ENCODE data around the gene OPCML.

The OPCML gene

DNA sequence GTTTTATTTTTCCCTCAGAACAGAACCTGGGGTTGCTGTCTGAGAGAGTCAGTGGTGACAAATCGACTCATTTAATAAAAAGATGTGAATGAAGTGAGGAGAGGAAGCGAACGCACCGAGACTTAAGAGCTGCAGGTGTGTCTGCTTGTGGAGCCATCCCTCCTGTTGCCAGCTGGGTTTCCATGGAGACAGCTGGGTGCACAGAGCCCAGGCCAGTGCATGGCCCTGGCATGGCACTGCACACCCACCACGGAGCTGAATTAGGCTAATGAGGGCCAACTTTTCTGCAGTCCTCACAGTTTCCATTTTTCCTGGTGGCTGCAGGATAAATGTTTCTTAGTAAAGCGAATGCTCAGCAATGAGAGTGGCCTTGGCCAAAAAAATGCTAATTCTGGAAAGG, 750.2 kb downstream of the OPCML start:
- H3K4me3 ChIP-seq (ENCODE audit: low read depth, low read length): no peak overlapping the region

DNA sequence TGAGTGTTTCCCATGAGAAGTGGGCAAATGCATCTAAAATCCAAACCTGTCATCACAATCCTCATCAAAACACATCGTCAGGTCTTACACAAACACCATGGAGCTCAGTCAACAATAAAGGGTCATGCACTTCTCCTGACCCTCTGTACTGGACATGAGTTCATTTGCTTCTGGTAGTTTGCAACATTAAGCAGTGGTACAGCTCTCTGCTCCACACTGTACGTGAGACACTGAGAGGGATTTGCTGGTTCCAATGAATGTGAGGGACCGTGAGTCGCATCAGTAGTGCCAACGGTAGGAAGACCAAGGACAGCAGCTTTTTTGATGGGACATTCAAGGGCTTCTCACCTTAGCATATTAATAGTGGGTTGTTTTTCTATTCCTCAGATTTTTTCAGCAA, 752.3 kb downstream of the OPCML start:
- H3K4me3 ChIP-seq (ENCODE audit: low read depth, low read length): no peak overlapping the region

DNA sequence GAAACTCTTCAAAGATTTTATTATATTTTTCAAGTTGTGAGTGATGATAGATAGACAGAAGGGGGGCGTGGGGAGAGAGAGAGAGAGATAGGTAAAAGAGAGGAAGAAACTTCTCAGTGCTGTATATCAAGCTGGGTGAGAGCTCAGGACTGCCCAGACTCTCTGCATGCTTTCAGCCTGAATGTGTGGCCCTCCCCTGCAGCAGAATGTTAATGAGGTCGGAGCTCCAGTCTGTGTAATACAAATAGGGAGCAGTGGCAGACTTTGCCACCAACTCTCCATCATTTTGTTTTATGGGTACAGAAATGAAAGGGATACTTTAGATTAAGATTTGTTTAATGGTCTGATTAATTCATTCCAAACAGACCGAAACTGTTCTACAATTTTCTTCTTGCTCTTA, 752.8 kb downstream of the OPCML start:
- H3K4me3 ChIP-seq (ENCODE audit: low read depth, low read length): no peak overlapping the region

DNA sequence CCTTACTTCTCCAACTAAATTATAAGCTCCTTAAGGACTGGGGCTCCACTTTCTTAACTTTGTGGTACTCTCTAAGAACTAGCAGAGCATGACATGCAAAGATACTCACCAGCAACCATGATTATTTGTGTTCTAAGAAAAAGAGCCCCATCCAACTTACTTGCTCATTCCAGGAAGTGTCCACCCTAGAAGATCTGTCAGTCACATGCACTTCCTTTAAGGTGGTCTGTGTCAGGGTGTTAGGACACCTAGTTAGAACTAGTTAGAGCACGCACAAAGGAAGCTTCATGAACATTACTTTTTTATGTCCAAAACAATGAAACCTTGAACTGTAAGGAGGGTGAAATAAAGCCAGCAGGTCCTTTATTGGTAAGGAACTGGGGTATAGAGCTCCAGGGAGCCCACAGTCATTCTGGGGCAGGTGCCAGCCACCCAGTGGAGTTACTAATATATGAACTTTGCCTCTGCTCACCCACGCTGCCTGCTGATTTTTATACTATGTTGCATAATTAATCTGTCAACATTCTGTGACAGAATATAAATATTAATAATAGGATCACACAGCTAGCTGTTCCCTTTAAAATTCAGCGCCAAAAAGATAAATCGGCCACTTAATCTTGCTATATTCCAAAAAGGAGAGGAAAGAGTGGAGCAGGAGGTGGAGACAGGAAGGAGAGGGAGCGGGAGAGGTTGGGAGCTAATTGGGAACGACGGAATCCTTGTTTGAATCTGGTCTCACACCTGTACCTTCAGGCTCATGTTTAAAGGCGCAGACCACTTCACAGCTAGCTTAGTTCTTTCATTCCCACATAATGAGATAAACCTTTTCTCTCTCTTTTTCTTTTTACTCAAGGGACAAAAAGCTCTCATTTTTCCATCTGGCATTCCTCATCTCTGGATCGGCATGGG, 755.0 kb downstream of the OPCML start:
- H3K4me3 ChIP-seq (ENCODE audit: low read depth, low read length): no peak overlapping the region

DNA sequence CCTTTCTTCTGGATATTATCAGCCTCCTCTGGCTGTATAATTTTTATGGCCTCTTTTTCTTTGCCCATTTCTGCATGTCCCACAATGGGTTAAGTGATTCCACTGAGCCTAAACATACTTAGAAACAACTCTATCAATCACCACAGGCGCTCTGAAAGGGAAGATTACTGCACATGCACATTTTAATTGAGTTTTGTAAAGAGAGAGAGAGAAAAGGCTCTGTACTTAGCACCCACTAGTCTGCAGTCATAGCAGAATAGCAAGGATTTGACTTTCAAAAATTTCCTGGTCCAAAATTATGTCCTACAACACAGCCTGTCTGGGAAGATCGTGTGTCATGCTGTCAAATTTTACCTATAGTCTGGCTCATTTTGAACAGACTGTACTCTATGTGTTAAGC, 758.5 kb downstream of the OPCML start:
- H3K4me3 ChIP-seq (ENCODE audit: low read depth, low read length): no peak overlapping the region

DNA sequence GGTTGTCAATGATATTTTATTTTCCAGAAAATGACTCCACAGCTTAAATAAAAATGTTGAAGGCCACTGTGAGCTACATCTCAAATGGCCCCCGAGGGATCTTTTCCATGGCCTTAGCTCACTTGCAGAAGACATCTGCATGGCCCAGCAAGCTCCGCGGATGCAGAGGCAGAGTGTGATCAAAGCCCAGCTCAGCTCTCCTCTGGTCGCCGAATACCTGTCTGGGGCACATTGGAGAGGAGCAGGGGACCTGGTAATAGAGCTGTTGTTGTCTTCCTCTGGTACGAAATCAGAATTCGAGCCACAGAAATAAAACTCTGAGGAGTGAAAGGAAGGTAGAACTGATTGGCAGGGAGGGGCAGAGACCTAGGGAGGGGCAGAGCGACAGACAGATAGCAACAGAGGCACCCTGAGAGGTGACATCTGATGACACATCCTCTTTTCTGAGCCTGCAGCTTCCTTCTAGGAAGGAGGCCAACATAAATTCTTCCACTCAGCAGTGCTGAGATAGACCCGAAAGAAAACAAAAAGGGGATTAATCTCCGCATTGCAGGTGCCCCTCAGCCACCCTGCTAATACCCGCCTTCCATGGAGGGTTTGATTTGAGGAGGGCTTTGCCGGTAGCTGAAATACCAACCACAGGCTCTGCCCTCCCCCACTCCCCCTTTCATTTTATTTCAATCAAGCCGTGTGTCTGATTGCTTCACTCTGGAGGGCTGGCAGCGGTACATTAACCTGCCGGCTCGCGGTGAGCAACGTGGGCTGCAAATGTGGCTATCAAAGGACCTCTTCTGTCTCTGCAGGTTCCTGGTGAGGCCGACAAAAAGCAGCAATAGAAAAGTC, 759.4 kb downstream of the OPCML start:
- no peak overlapping the region for H3K4me3 ChIP-seq (ENCODE audit: low read depth, low read length)

DNA sequence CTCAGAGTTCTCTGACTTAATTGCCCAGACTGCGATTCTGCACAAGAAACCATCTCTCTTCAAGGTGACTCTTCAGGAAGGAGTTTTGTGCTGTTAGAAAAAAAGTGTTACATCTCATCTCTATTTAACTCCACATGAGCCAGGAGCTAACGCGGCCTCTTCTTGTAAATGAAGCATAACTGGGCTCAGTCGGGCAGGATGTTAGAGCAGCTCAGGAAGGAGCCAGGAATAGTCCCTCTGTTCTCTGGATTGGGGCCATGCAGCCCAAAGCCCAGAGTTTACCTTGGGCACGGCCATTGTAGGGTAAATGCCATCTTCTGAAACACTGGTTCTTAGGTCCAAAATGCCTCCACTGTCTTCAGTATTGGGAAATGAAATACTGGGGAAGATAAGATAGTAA, 760.6 kb downstream of the OPCML start:
- H3K4me3 ChIP-seq (ENCODE audit: low read depth, low read length): no peak overlapping the region

DNA sequence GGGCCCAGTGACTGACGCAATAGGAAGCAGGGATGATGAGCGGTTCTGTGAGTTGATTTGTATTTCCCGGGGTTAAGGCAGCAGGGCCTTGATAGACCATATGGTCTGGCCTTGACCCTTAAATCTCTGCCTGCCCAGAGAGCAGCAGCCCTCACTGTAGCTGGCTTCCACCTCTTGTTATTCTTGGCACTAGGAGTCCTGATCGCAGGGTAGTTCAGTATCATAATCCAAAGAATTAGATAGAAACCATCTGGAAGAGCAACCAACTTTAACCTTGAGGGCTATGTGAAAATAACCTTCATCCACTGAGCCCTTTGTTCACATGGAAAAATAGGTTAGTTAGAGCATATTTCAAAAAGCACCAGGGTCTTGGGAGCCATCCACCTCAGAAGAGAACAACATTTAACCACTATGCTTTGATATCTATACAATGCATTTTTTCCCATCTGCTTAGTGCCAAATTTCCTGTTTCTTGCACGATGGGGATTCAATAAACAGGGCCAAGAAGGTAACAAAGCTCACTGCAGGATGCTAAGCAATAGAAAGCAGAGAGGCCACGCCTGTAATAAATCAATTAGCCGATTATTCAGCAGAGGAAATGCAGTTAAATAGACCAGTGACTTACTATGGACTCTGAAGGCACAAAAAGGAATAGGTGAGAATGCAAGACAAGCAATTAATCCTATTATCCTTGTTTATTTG, 761.3 kb downstream of the OPCML start:
- H3K4me3 ChIP-seq (ENCODE audit: low read depth, low read length): no peak overlapping the region

DNA sequence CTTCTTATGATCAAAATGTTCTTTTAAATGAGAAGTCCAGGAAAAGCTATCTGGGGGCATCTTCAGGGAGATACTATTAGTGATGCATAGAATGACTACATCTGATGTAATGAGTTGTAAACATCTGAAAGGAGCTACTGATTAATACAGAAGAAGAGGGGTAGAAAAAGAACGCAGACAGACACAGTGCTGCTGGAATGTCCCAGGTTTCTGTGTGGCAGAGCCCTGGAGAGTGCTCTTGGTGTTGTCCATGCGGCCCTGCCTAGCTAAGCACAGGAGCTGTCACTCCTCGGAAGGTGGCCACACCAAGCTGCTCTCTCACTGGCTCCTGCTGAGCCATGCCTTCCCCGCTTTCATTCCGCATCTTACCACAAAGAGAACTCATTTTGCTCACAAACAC, 768.8 kb downstream of the OPCML start:
- H3K4me3 ChIP-seq (ENCODE audit: low read depth, low read length): no peak overlapping the region

DNA sequence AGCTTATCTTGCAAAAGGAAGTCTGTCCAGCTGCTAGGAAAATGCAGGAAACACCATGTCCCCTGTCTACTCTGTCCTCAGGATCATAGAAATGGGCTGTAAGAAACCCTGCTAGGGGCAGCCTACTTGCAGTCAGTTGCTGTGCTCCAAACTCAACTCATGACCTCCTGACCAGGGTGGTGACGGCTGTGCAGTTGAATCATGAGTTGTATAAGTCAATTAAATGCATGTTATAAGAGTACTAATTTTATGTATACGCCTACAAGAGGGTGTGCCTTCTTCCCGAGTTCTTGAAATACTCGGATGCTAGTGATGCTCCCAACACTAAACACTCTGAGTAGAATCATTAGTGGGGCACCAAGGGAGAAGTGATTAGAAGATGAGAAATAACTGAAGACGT, 776.4 kb downstream of the OPCML start:
- H3K4me3 ChIP-seq (ENCODE audit: low read depth, low read length): no peak overlapping the region

DNA sequence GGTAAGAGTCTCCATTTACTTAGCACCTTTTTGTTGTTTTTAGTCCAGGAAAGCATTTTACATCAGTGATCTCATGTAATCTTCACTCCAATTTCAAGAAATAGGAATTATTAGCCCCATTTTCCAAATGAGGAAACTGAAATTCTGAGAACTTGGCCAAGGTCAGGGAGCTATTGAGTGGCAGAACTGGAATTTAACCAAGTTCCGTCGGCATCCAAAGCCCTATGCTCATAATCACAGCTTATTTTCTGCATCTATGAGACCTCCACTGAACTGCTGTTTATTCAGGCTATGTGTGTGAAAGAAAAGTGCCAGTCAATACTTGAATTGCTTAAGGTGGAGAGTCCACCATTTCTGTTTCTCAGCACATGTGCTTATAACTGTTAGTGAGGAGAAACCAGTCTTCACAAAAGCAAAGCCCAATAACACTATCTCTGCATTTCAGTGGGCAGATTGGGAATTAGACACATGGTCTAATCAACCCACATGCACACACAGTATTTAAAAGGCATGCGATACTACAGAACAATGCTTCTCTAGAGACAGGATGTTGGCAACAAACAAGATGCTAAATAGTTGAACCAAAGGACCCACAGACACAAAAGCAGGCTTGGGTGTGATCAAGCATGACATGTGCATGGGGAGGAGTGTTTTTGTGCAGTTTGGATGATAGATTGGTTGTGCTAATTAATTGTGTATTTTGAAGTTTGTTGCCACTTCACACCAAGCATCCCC, 780.6 kb downstream of the OPCML start:
- no peak overlapping the region for H3K4me3 ChIP-seq (ENCODE audit: low read depth, low read length)

DNA sequence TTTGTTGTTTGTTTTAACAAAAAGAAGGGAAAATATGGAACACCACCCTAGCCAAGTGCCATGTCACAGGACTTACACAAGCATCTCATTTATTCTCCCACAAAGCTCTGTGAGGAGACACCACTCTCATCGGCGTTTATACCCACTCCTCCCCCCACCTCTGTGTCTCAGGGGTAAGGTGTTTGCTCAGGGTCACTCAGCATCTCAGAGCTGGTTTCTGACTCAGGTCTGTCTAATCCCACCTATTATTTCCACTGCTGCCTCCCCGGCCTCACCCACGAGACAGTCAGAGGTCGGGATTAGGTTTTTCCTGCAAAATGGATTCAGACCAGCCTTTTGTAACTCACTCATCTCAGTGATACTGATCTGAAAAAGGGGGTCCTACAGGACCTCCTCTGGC, 786.0 kb downstream of the OPCML start:
- H3K4me3 ChIP-seq (ENCODE audit: low read depth, low read length): no peak overlapping the region

DNA sequence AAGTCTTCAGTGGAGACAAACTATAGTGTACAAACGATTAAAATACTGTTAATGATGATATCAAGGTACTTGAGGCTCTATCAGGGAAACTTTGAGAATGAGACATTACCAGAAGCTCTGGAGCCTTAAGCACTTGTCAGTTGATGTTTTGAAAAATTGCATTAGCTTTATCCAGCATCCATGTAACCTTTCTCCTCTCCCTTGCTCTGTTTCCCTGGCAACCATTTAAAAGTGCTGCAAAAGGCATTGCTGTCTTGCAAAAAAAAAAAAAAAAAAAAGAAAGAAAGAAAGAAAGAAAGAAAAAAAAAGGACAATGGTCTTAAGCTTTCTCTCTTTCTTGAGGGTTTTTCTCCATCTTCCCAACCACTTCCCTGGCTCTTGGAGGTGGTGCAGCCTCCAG, 787.0 kb downstream of the OPCML start:
- H3K4me3 ChIP-seq (ENCODE audit: low read depth, low read length): no peak overlapping the region

DNA sequence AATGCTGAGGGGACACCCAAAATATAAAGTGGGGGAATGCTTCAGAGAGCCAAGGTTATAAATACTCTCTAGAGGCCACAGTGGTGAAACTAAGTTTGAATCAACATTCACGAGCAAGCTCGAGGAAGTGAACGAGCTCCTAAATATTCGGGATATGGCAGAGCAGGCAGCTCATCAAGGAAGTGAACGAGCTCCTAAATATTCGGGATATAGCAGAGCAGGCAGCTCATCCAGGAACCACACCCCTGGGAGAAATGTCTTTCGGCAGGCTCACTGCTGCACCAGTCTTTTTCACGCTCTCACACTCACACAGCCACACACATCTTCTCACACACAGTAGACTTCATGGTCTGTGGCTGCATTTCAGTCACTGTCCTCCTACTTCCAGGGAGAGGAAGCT, 787.5 kb downstream of the OPCML start:
- no peak overlapping the region for H3K4me3 ChIP-seq (ENCODE audit: low read depth, low read length)

DNA sequence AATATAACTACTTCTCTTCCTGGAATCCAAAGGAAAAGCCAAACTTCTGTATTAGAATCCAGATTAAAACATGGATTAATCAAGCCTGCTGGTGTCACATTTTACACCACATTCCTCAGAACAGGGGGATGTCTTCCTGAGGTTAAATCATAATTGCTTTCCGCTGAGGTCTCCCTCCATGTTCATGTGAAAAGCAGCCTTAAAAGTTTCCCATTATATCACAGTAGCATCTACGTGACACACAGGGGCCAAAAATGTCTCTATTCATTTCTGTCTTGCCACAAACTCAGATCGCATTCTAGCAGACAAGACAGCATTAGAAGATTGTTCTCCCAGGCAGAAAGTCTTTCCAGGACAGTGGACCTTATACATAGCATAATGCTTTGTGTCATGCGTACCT, 788.7 kb downstream of the OPCML start:
- no peak overlapping the region for H3K4me3 ChIP-seq (ENCODE audit: low read depth, low read length)

DNA sequence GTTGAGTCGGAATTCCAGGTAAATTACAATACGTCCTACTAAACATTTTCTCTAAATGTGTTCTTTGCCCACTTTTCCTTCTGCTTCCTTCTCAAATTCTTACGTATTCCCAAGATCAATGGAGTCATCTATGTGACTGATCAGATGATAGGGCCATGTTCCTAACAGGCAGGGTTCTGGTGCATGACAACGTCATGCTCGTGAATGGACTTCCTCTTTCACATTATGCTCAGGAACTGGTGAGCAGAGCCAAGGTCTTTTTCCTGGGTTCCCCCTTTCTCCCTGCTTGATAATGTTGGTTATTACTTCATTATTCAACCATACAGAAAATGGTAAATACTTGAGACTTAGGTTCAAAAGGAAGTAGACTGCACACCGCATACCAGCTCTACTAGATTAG, 789.4 kb downstream of the OPCML start:
- no peak overlapping the region for H3K4me3 ChIP-seq (ENCODE audit: low read depth, low read length)

DNA sequence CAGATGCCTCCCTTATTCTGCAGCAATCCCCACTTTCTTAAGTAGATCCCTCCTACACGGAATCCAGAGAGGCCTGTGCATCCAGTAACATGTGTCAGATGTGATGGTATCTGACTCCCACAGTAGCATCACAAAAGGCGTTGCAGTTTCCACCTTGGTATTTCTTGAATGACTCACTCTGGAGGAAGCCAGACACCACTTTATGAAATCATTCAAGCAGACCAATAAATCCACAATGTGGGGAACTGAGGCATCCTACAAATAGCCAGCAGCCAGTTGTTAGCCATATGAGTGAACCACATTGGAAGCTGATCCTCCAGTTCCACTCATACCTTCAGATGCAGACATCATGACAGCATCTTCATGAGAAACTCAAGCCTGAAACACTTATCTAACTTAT, 798.1 kb downstream of the OPCML start:
- H3K4me3 ChIP-seq (ENCODE audit: low read depth, low read length): no peak overlapping the region

DNA sequence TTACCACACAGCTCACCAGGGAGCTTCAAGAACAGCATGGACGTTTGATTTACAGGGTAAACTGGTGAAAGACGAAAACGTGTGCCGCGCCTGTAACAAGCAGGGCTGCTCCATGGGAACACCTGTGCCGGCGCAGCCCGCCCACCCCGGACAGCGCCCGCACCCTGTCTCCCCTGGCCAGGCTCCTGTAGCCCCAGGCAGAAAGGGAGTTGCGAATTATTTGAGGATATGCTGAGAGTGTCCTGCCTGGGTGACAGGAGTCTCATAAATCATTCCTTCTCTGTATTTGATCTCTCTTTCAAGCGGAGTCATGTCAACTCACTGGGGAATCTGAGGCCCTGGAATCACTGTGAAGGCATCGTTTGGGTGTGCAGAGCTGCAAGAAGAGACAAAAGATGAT, 804.3 kb downstream of the OPCML start:
- H3K4me3 ChIP-seq (ENCODE audit: low read depth, low read length): no peak overlapping the region

DNA sequence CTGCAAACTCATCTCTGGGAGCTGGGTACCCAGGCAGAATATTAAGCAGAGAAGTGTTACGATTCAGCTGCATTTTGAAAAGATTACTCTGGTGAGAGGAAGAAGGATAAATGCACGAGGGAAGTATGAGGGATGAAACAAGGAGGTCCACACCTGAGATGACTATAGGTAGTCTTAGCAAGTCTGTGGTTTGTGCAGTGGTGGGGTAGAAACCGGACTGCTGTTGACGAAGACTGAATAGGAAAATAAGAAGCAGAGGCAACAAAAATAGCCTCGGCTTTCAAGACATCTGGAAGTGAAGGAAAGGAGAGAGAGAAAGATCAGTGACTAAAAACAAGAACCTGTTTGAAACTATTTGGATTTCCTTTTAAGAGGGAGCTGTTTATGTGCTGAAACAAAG, 810.8 kb downstream of the OPCML start:
- H3K4me3 ChIP-seq (ENCODE audit: low read depth, low read length): no peak overlapping the region

DNA sequence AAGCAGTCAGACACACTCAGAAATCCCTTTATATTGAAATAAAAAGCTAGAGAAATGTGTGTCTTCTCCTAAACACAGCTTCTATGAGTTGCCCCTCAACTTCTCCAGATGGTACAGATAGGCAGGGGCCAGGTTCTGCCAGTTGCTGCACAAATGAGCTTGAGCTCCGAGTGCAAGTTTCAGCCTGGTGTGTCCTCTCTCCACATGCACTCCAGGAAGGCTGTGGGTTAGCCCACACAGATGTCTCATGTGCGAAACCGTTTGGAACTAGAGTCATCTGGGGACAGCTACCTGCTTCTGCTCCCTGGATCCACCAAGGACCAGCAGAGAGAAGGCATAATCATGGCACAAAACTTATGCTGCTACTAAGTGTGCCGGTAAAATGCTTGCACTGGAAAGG, 812.6 kb downstream of the OPCML start:
- no peak overlapping the region for H3K4me3 ChIP-seq (ENCODE audit: low read depth, low read length)

All from iPS-11a (cell line).